Measurements from ENCODE around the gene GOLGA6L6. TPM values are rescaled to one million over a fixed set of nuclear protein-coding genes. Genes with fewer than 3 reads are reported as not detected.
"Not testable (repeated sequence)": the region's sequence is repeated elsewhere in the genome, so short reads cannot be mapped to it uniquely, and the experiment has no call there.

The GOLGA6L6 gene
- total RNA-seq, 1 experiment from 2014 or later: not detected

GRCh38 chr15:20489320-20489719 lies 52.3 kb downstream of the GOLGA6L6 start:
- BruUV-seq (replicated peaks); H3K27me3 ChIP-seq (ENCODE audit: control insufficient read depth, insufficient read depth, low read length); POLR2A ChIA-PET; CTCF ChIA-PET; H3K4me3 ChIP-seq (ENCODE audit: low read depth in 2 of 2, low read length in 2 of 2); ATAC-seq; DNase-seq (ENCODE audit: low read depth, low spot score); in situ Hi-C loops (cut with HindIII; ENCODE audit: low pct_unique_long_range_greater_than_20kb, low sequenced_read_pairs); intact Hi-C loops (cut with micrococcal nuclease; ENCODE audit: unreplicated experiment); H3K36me3 ChIP-seq (ENCODE audit: control insufficient read depth, insufficient read depth, low read length); H3K4me1 ChIP-seq (ENCODE audit: control insufficient read depth, insufficient read depth, low read length); H3K27ac ChIP-seq (ENCODE audit: low read length); H3K9me3 ChIP-seq (ENCODE audit: control insufficient read depth, insufficient read depth, low read depth, low read length): not testable (repeated sequence)
